ENCODE results near the gene SLC2A13.
"Not testable (repeated sequence)": the region's sequence is repeated elsewhere in the genome, so short reads cannot be mapped to it uniquely, and the experiment has no call there.

- TF ChIP-seq ZNF184 (tag by site-specific recombination; IDR thresholded peaks at IDR 0.05); CTCF (tag by site-specific recombination; IDR thresholded peaks at IDR 0.05); SP2 (tag by site-specific recombination; IDR thresholded peaks at IDR 0.05); GLI4 (tag by site-specific recombination; IDR thresholded peaks at IDR 0.05); KLF10 (tag by site-specific recombination; IDR thresholded peaks at IDR 0.05); ZNF302 (tag by site-specific recombination; IDR thresholded peaks at IDR 0.05; ENCODE audit: low read depth); ZNF335 (tag by site-specific recombination; conservative IDR thresholded peaks at IDR 0.05); ZNF837 (tag by site-specific recombination; IDR thresholded peaks at IDR 0.05); ZBTB48 (tag by site-specific recombination; IDR thresholded peaks at IDR 0.05): not testable (repeated sequence)
Observed at GRCh38 chr12:39922598-39922997, 183.3 kb downstream of the SLC2A13 start.

Measured in HEK293 (cell line).